ENCODE measurements around the gene OSBPL7. TPM values are rescaled to one million over a fixed set of nuclear protein-coding genes. Genes with fewer than 3 reads are reported as not detected.

The OSBPL7 gene
- total and polyA plus RNA-seq, 2 of the 13 experiments (the other 11 are each of a cell fraction or from before 2014, with no cell fraction given) = 4.7 to 6.6 TPM

DNA sequence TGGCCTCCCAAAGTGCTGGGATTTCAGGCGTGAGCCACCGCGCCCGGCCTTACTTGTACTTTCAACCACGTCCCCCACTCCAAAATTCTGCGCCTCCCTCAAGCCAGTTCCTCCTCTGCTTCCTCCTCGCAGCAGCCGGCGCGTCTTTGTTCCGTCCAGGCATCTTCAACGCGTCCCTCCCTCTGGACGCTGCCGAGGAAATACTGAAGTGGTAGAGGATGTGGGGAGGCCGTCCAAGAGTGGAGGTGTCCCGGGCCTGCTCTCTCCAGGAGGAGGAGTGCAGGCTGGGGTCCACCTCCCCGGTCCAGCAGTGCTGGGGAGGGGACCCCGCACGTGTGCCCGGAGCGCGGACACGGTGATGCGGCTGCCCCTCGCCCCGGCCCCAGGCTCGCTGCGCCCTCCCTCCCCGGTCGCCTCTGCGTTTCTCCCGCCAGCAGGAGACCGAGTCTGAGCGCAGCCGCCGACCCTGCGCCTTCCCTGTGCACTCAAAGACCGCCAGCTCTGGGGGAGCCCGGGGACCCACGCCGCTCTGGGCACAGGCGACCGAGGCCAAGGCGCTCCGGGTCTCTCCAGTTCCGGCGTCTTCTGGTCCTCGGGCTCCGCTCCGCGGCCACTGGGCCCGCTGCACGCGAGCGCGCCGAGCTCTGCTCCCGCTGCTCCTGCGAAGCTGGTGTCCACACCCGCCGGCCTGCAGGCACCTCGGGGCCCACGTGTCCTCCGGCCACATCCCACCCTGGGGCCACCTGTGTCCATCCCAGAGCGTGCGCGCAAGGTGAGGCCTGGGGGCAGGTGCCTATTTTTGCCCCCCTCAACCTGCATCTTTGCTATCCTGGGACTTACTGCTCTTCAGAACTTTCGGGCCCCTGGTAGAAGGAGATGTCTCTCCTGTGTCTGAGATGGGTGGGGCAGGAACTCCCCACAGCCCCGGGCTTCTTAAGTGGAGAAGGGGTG, 31.7 kb downstream of the OSBPL7 start (continued):
- TF ChIP-seq CTCF (CRISPR knock-in tag; IDR thresholded peaks at IDR 0.05) (peak; percentile 77), MTA1 (CRISPR knock-in tag; IDR thresholded peaks at IDR 0.05; ENCODE audit: borderline replicate concordance) (0 out of 2 replicates have a peak, but pooled peaks have one; percentile 44), ZNF383 (CRISPR knock-in tag; IDR thresholded peaks at IDR 0.05; ENCODE audit: borderline replicate concordance) (no peak), DNMT3B (CRISPR knock-in tag; conservative IDR thresholded peaks at IDR 0.05) (no peak), ZFP1 (CRISPR knock-in tag; IDR thresholded peaks at IDR 0.05) (no peak), CHD4 (IDR thresholded peaks at IDR 0.05; ENCODE audit: borderline replicate concordance, low read length) (no peak), MTA3 (CRISPR knock-in tag; IDR thresholded peaks at IDR 0.05) (no peak), MYC (CRISPR knock-in tag; IDR thresholded peaks at IDR 0.05; ENCODE audit: borderline replicate concordance) (peak; percentile 62; the same call in 1 of the 2 replicates), POGK (CRISPR knock-in tag; conservative IDR thresholded peaks at IDR 0.05) (0 out of 2 replicates have a peak, but pooled peaks have one; percentile 23), SALL1 (CRISPR knock-in tag; IDR thresholded peaks at IDR 0.05) (peak; percentile 32; the same call in 1 of the 2 replicates), ATF7-NPFF (CRISPR knock-in tag; IDR thresholded peaks at IDR 0.05; ENCODE audit: low read depth) (no peak), ZNF329 (CRISPR knock-in tag; IDR thresholded peaks at IDR 0.05; ENCODE audit: low read depth) (0 out of 2 replicates have a peak, but pooled peaks have one; percentile 34), ZNF800 (CRISPR knock-in tag; IDR thresholded peaks at IDR 0.05) (peak; percentile 99; the same call in 1 of the 2 replicates), NFIB (CRISPR knock-in tag; IDR thresholded peaks at IDR 0.05; ENCODE audit: borderline replicate concordance) (0 out of 2 replicates have a peak, but pooled peaks have one; percentile 26), WIZ (CRISPR knock-in tag; IDR thresholded peaks at IDR 0.05) (0 out of 2 replicates have a peak, but pooled peaks have one; percentile 12)
- TF ChIP-seq, protein P1, sequence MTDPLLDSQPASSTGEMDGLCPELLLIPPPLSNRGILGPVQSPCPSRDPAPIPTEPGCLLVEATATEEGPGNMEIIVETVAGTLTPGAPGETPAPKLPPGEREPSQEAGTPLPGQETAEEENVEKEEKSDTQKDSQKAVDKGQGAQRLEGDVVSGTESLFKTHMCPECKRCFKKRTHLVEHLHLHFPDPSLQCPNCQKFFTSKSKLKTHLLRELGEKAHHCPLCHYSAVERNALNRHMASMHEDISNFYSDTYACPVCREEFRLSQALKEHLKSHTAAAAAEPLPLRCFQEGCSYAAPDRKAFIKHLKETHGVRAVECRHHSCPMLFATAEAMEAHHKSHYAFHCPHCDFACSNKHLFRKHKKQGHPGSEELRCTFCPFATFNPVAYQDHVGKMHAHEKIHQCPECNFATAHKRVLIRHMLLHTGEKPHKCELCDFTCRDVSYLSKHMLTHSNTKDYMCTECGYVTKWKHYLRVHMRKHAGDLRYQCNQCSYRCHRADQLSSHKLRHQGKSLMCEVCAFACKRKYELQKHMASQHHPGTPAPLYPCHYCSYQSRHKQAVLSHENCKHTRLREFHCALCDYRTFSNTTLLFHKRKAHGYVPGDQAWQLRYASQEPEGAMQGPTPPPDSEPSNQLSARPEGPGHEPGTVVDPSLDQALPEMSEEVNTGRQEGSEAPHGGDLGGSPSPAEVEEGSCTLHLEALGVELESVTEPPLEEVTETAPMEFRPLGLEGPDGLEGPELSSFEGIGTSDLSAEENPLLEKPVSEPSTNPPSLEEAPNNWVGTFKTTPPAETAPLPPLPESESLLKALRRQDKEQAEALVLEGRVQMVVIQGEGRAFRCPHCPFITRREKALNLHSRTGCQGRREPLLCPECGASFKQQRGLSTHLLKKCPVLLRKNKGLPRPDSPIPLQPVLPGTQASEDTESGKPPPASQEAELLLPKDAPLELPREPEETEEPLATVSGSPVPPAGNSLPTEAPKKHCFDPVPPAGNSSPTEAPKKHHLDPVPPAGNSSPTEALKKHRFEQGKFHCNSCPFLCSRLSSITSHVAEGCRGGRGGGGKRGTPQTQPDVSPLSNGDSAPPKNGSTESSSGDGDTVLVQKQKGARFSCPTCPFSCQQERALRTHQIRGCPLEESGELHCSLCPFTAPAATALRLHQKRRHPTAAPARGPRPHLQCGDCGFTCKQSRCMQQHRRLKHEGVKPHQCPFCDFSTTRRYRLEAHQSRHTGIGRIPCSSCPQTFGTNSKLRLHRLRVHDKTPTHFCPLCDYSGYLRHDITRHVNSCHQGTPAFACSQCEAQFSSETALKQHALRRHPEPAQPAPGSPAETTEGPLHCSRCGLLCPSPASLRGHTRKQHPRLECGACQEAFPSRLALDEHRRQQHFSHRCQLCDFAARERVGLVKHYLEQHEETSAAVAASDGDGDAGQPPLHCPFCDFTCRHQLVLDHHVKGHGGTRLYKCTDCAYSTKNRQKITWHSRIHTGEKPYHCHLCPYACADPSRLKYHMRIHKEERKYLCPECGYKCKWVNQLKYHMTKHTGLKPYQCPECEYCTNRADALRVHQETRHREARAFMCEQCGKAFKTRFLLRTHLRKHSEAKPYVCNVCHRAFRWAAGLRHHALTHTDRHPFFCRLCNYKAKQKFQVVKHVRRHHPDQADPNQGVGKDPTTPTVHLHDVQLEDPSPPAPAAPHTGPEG (CRISPR knock-in tag; IDR thresholded peaks at IDR 0.05) = 0 out of 2 replicates have a peak, but pooled peaks have one; percentile 26

All from HepG2 (cell line).